HG02885 (cell line): Measurements from ENCODE around the gene SP110.
"Not testable (repeated sequence)": the region's sequence is repeated elsewhere in the genome, so short reads cannot be mapped to it uniquely, and the experiment has no call there.

Experiments
- ATAC-seq: cut with Tn5 transposase; IDR thresholded peaks from one replicate; pipeline ENCODE4 v1.9.1; 2021; ENCODE audit warnings: mild to moderate bottlenecking; ENCODE audit not compliant: unreplicated experiment, poor library complexity

SP110 gene

DNA sequence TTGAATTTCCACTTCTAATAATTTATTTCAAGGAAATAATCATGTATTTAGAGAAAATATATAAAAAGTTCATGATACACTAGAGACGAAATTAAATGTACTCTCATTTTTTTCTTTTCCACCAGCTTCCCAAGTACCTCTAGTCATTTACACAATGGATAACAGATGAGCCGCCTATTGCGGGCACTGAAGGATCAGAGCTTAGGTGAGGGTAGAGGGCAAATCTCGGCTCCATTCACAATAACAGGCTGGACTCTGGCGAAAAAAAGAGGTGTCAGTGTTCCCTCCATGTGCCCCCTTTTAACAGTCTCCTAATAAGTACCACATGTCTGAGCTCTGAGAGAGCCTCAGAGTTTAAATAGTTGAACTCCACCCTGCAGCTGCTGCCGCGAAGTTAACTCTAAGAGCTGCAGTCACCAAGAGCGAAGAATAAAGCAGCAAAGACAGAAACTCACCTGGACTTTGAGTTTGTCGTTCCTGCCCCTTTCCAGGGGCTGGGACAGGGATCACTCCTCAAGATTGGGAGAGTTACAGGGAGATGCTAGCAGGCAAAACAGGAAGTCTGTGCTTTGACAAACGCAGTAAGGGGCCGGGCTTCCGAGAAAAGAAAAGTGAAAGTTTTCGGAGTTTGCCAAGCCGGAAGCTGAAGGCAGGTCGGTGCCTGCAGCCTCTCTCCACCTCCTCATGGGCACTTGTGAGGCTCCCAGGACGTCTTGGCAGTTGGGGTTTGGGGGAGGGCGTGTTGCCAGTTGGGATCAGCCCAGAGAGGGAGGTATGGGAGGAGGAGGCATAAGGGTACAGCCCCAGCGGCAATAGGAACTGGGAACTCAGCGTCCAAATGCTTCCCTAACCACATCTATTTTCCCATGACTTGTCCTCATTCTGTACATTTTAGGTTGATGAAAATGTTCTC, at the start of gene SP110:
Gene SP110, minus strand, starts transcription at position 566 of the 913 bp plus-strand sequence. CDS start 3,057 bp downstream, outside the sequence.
- ATAC-seq = peak; percentile 82

GRCh38 chr2:230268606-230269243, 48.9 kb upstream of the SP110 start:
- ATAC-seq = peak; percentile 59

GRCh38 chr2:230267556-230267955, 47.8 kb upstream of the SP110 start:
- peak; percentile 73 for ATAC-seq

DNA sequence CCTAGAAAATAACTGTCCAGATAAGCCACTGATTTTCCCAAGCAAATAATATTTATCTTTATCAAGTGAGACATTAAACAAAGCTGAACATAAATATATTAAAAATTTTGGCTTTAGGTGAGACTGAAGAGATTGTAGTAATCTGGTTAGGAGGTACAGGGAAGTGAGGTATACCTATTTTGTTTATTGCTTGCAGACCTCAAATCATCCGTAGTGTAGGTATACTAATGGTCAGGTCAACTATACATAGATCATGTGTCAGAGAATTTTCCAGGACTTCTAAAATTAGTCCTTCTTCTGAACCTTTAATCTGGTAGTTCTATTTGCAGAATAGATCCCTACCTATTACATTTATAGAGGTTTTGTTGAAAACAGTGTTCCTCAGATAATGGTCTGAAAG, 47.3 kb upstream of the SP110 start:
- peak; percentile 27 for ATAC-seq

- ATAC-seq = no peak
Measured at GRCh38 chr2:230266638-230267037, 46.9 kb upstream of the SP110 start.

GRCh38 chr2:230264945-230265344, 45.2 kb upstream of the SP110 start:
- ATAC-seq = not testable (repeated sequence)

DNA sequence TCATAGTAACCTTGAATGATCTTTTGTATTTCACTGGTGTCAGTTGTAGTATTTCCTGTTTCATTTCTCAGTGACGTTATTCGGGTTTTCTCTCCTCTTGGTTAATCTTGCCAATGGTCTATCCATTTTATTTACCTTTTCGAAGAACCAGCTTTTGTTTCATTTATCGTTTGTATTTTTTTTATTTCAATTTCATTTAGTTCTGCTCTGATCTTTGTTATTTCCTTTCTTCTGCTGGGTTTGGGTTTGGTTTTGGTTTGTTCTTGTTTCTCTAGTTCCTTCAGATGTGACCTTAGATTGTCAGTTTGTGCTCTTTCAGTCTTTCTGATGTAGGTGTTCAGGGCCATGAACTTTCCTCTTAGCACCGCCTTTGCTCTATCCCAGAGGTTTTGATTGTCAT, 42.5 kb upstream of the SP110 start:
- no peak for ATAC-seq

DNA sequence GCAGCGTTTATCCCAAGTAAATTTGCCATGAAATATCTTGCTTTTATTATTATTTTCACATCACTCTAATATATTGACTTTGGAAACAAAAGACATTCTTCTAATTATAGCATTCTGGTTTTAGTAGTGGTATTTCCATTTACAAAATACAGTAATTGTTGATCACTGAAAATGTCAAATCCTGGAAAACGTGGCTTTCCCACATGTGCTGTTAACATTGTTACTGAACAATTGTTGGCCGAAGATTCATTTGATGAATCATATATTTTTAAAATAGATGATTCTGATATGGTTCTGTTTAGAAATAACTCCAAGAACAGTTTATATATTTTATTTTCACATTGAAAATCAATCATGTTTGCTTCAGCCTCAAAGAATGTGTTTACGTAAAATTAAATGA, 38.7 kb upstream of the SP110 start:
- ATAC-seq = no peak

- ATAC-seq = no peak
Measured at GRCh38 chr2:230256733-230257332, 37.0 kb upstream of the SP110 start.

GRCh38 chr2:230254152-230254881, 34.5 kb upstream of the SP110 start:
- ATAC-seq = no peak

- no peak for ATAC-seq
Measured at GRCh38 chr2:230250231-230250630, 30.4 kb upstream of the SP110 start.

DNA sequence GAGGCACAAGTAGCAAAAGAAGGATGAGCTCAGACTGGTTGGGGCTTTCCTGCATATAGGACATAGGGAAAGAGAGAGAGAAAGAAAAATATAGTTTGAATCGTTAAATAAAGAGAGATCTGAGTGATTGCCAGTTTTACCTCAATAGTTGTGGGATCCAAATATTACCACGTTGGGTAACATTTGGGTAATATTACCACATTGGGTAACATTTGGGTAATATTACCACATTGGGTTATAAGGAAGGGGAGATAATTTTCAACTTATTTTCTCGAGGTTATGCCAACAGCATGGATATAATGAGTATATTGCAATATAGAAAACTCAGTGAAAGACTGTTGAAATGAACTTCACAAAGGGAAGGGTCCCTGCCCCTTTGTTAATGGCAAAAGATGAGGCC, 26.4 kb upstream of the SP110 start:
- ATAC-seq = no peak

DNA sequence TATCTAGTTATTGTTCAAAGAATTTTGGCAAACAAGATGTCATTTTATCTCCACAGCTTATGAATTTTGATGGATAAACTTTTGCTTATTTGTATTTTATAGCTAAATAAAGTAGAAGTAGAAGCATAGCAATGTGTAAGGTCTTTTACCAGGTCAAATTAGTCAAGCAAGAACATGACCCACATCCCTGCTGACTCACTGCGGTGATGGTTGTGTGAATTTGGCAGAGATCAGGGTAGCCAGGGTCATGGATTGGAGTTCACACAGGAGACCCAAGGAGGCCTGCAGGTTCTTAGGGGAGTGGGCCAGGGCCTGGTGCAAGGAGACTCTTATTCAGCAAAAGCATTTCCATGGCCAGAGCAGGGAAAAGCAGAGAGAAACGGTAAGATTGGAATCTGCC, 24.4 kb upstream of the SP110 start:
- ATAC-seq = no peak

GRCh38 chr2:230234845-230235244, 15.1 kb upstream of the SP110 start:
- peak; percentile 82 for ATAC-seq

DNA sequence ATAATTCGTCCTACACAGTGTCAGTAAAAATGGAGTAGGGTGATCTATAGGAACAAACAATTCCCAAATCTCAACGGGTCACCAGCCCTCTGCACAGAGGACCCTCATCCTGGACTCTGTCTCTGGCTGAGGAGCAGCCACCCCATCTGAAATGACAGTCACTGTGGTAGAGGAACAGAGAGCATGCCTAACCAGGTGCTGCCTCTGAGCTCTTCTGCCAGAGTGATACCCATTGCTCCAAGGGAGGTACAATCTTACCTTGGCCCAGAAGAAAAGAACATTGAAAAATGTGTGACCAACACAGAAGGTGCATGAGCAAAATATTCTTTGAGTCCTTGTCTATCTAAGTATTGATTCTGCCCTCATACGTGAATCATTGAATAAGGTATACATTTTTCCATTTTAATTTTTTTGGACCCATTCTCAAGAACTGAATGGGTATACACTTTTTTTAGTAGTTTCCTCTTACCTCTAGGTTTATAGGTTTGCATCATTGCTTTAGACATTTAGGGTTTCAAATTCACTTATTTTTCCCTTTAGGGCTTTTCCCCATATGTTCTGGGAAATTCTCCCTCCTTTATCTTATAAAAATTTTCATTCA, 14.4 kb upstream of the SP110 start:
- peak; percentile 66 for ATAC-seq

DNA sequence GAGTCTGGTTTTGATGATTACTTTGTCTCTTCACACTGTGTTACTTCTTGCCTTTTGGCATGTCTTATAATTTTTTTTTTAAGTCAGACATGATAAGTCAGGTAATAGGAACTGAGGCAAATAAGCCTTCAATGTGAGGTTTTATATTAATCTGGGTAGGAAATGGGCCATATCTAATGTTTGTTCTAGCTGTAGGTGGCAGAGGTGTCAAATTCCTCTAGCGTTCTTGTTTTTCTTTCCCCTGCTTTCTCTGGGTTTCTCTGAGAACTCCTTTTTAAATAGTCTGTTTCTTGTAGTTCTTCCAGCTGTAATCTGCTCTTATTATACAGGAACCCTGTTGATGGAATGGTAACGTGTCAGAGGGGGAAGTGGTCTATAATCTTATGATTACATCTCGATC, 11.5 kb upstream of the SP110 start:
- ATAC-seq = no peak

DNA sequence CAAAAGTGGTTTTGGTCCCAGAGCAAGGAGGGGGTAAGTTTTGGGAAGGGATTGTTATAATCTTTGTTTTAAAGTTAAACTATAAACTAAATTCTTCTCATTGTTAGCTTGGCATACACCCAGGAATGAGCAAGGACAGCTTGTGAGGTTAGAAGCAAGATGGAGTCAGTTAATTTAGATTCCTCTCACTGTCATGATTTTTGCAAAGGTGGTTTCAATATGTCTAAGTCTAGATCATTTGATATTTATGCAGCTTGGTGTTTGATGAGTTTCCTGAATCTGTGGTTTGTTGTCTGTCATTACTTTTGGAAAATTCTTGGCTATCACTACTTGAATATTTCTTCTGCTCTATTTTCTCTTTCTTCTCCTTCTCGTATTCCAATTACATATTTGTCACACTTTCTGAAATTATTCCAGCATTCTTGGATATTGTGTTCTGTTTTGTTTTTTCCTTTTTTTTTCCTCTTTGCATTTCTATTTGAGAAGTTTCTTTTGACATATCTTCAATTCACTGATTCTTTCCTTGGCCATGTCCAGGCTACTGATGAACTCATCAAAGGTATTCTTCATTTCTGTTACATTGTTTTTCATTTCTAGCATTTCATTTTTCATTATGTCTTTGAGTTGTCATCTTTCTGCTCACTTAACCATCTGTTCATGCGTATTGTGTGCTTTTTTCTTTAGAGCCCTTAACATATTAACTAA, 10.9 kb upstream of the SP110 start:
- ATAC-seq = no peak

GRCh38 chr2:230230087-230230486, 10.3 kb upstream of the SP110 start:
- no peak for ATAC-seq

GRCh38 chr2:230227216-230227615, 7.4 kb upstream of the SP110 start:
- ATAC-seq = no peak
